Measurements from ENCODE around the gene IQGAP1. TPM values are rescaled to one million over a fixed set of nuclear protein-coding genes. Genes with fewer than 3 reads are reported as not detected.

Gene IQGAP1
- total and polyA plus RNA-seq, 9 of the 15 experiments (the other 6 are each of a cell fraction or from before 2014, with no cell fraction given) = 37.6 to 143 (median 77.7) TPM

DNA sequence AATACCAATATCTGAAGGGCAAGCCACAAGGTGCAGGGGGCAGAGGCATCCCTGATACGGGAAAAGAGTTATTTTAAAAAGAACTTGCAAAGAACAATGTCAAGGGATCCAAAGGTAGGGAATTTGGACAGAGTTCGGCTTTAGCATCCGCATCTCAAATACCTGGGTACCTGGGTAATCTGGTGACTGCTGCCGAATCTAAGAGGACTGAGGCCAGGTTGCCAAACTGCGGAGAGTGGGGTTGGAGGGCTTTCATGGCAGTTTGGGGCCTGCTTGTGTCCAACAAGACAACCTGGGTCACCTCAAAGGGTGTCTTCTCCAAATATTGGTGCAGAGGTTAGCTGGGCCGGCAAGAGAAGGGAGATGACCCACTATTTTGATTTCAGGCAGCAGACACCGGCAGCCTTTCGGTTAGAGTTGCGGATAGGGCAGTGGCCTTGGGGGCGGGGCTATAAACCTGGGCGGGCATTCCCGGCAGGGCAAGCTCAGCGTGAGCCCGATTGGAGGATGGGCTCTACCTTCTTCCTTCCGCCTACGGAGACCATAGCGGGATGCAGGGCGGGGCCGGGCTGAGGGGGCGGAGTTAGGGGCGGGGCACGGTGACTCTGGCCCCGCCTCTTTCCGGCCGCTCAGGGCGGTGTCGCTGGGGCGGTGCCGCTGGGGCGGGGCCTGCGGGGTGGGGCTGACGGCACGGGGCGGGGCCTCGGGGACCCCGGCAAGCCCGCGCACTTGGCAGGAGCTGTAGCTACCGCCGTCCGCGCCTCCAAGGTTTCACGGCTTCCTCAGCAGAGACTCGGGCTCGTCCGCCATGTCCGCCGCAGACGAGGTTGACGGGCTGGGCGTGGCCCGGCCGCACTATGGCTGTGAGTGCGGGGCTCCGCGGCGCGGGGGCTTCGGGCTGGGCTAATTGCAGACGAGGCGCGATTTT, at the start of gene IQGAP1 (continued):
- TF ChIP-seq OTX1 (CRISPR knock-in tag; IDR thresholded peaks at IDR 0.05) (0 out of 2 replicates have a peak, but pooled peaks have one; percentile 42), CSDE1 (IDR thresholded peaks at IDR 0.05) (no peak), CBX1 (IDR thresholded peaks at IDR 0.05; ENCODE audit: low read depth) (peak; percentile 29; the same call in 1 of the 2 replicates), NFIC (IDR thresholded peaks at IDR 0.05) (peak; percentile 48), GABPA (tag; conservative IDR thresholded peaks at IDR 0.05; ENCODE audit: low read depth) (peak; percentile 76), ZFP36 (IDR thresholded peaks at IDR 0.05; ENCODE audit: low read depth, low read length, partially characterized antibody) (no peak), RBM22 (IDR thresholded peaks at IDR 0.05; ENCODE audit: low read depth, low read length, poor library complexity, severe bottlenecking) (peak; percentile 31), SRF (CRISPR knock-in tag; IDR thresholded peaks at IDR 0.05) (peak in 1 of 2 experiments; percentile 90; a peak in 2 of 4 replicates), ERF (CRISPR knock-in tag; IDR thresholded peaks at IDR 0.05) (0 out of 2 replicates have a peak, but pooled peaks have one; percentile 54), SP1 (CRISPR knock-in tag; IDR thresholded peaks at IDR 0.05) (peak; percentile 69), SUPT5H (IDR thresholded peaks at IDR 0.05) (peak; percentile 82), YY1 (IDR thresholded peaks at IDR 0.05; ENCODE audit: borderline replicate concordance in 1 of 3, control insufficient read depth in 1 of 3, extremely low read depth in 1 of 3, insufficient read depth in 3 of 3, insufficient read length in 1 of 3, insufficient replicate concordance in 2 of 3, low read depth in 1 of 3, low read length in 2 of 3) (peak; percentile 27 to 88 (median 83)), ZEB2 (IDR thresholded peaks at IDR 0.05) (peak; percentile 44; the same call in 1 of the 2 replicates), SAP30 (IDR thresholded peaks at IDR 0.05; ENCODE audit: borderline replicate concordance, insufficient read depth, low read depth, low read length, poor library complexity, severe bottlenecking) (peak; percentile 14)
- TF ChIP-seq, protein P1, sequence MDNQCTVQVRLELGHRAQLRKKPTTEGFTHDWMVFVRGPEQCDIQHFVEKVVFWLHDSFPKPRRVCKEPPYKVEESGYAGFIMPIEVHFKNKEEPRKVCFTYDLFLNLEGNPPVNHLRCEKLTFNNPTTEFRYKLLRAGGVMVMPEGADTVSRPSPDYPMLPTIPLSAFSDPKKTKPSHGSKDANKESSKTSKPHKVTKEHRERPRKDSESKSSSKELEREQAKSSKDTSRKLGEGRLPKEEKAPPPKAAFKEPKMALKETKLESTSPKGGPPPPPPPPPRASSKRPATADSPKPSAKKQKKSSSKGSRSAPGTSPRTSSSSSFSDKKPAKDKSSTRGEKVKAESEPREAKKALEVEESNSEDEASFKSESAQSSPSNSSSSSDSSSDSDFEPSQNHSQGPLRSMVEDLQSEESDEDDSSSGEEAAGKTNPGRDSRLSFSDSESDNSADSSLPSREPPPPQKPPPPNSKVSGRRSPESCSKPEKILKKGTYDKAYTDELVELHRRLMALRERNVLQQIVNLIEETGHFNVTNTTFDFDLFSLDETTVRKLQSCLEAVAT (IDR thresholded peaks at IDR 0.05) = peak in 1 of 2 experiments; percentile 54; a peak in 1 of 4 replicates
- TF ChIP-seq, protein P2, sequence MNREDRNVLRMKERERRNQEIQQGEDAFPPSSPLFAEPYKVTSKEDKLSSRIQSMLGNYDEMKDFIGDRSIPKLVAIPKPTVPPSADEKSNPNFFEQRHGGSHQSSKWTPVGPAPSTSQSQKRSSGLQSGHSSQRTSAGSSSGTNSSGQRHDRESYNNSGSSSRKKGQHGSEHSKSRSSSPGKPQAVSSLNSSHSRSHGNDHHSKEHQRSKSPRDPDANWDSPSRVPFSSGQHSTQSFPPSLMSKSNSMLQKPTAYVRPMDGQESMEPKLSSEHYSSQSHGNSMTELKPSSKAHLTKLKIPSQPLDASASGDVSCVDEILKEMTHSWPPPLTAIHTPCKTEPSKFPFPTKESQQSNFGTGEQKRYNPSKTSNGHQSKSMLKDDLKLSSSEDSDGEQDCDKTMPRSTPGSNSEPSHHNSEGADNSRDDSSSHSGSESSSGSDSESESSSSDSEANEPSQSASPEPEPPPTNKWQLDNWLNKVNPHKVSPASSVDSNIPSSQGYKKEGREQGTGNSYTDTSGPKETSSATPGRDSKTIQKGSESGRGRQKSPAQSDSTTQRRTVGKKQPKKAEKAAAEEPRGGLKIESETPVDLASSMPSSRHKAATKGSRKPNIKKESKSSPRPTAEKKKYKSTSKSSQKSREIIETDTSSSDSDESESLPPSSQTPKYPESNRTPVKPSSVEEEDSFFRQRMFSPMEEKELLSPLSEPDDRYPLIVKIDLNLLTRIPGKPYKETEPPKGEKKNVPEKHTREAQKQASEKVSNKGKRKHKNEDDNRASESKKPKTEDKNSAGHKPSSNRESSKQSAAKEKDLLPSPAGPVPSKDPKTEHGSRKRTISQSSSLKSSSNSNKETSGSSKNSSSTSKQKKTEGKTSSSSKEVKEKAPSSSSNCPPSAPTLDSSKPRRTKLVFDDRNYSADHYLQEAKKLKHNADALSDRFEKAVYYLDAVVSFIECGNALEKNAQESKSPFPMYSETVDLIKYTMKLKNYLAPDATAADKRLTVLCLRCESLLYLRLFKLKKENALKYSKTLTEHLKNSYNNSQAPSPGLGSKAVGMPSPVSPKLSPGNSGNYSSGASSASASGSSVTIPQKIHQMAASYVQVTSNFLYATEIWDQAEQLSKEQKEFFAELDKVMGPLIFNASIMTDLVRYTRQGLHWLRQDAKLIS (CRISPR knock-in tag; IDR thresholded peaks at IDR 0.05) = peak; percentile 37; the same call in 1 of the 2 replicates
- TF ChIP-seq, protein P3, sequence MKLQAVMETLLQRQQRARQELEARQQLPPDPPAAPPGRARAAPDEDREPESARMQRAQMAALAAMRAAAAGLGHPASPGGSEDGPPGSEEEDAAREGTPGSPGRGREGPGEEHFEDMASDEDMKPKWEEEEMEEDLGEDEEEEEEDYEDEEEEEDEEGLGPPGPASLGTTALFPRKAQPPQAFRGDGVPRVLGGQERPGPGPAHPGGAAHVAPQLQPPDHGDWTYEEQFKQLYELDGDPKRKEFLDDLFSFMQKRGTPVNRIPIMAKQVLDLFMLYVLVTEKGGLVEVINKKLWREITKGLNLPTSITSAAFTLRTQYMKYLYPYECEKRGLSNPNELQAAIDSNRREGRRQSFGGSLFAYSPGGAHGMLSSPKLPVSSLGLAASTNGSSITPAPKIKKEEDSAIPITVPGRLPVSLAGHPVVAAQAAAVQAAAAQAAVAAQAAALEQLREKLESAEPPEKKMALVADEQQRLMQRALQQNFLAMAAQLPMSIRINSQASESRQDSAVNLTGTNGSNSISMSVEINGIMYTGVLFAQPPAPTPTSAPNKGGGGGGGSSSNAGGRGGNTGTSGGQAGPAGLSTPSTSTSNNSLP (IDR thresholded peaks at IDR 0.05; ENCODE audit: borderline replicate concordance, low read depth, low read length) = no peak
